GM21381 (cell line): ENCODE data around the gene KIF3A.

ENCODE experiments used
- ATAC-seq: cut with Tn5 transposase; IDR thresholded peaks from one replicate; pipeline ENCODE4 v1.9.1; 2021; ENCODE audit warnings: mild to moderate bottlenecking, moderate library complexity; ENCODE audit not compliant: unreplicated experiment

The KIF3A gene

GRCh38 chr5:132665574-132666080 is 71.7 kb downstream of the KIF3A start:
- ATAC-seq = no peak

GRCh38 chr5:132664696-132665209 is 72.6 kb downstream of the KIF3A start:
- no peak for ATAC-seq

- ATAC-seq = peak; percentile 41
Measured at GRCh38 chr5:132663771-132664695, 73.3 kb downstream of the KIF3A start.

- peak; percentile 48 for ATAC-seq
Measured at GRCh38 chr5:132662925-132663770, 74.2 kb downstream of the KIF3A start.

- no peak for ATAC-seq
Measured at GRCh38 chr5:132662004-132662401, 75.3 kb downstream of the KIF3A start.

GRCh38 chr5:132661231-132662003 is 75.9 kb downstream of the KIF3A start:
- ATAC-seq = no peak

GRCh38 chr5:132659598-132660493 is 77.5 kb downstream of the KIF3A start:
- no peak for ATAC-seq

GRCh38 chr5:132658381-132659302 is 78.7 kb downstream of the KIF3A start:
- ATAC-seq = no peak

GRCh38 chr5:132657676-132658380 is 79.5 kb downstream of the KIF3A start, which contains the start of gene IL13:
TSS of gene IL13 (plus strand) at chr5:132658173. CDS start at chr5:132658187, 14 bp downstream.
- no peak for ATAC-seq

- ATAC-seq = no peak
Measured at GRCh38 chr5:132656774-132657355, 80.5 kb downstream of the KIF3A start.

- no peak for ATAC-seq
Measured at GRCh38 chr5:132655821-132656773, 81.2 kb downstream of the KIF3A start.

GRCh38 chr5:132653716-132654115 is 83.6 kb downstream of the KIF3A start:
- ATAC-seq = no peak

GRCh38 chr5:132651838-132652469 is 85.4 kb downstream of the KIF3A start:
- no peak for ATAC-seq

GRCh38 chr5:132648355-132648754 is 89.0 kb downstream of the KIF3A start:
- no peak for ATAC-seq

GRCh38 chr5:132647473-132647872 is 89.9 kb downstream of the KIF3A start:
- no peak for ATAC-seq
